VCaP (cell line): ENCODE data around the gene SYCE1L.
"Not testable (repeated sequence)": the region's sequence is repeated elsewhere in the genome, so short reads cannot be mapped to it uniquely, and the experiment has no call there.

Experiments
- H3K27ac ChIP-seq: fragments of 450-650 bp; 2 replicates; pipeline ENCODE4 v1.5.1; 2017
- CTCF ChIP-seq: fragments of 450-650 bp; conservative IDR thresholded peaks from 2 replicates; pipeline ENCODE4 v1.5.1; 2017; ENCODE audit warnings: mild to moderate bottlenecking, moderate library complexity

The SYCE1L gene

GRCh38 chr16:77199211-77199610, at the start of gene SYCE1L:
SYCE1L (plus strand) TSS chr16:77199408; CDS start chr16:77199452, 44 bp downstream.
- no peak for TF ChIP-seq CTCF
- no peak within 1 kb of the TSS for H3K27ac ChIP-seq

- no peak overlapping the region for H3K27ac ChIP-seq
- TF ChIP-seq CTCF, result no peak
Observed at GRCh38 chr16:77157346-77158058, 41.7 kb upstream of the SYCE1L start.

GRCh38 chr16:77158293-77158692, 40.9 kb upstream of the SYCE1L start:
- no peak overlapping the region for H3K27ac ChIP-seq

GRCh38 chr16:77165006-77165405, 34.2 kb upstream of the SYCE1L start:
- no peak overlapping the region for H3K27ac ChIP-seq
- TF ChIP-seq CTCF, result no peak

More at GRCh38 chr16:77158293-77158692, 40.9 kb upstream of the SYCE1L start:
- no peak for TF ChIP-seq CTCF

GRCh38 chr16:77165536-77166236, 33.5 kb upstream of the SYCE1L start:
- H3K27ac ChIP-seq, result not testable (repeated sequence)

GRCh38 chr16:77166726-77167125, 32.5 kb upstream of the SYCE1L start:
- TF ChIP-seq CTCF, result no peak
- H3K27ac ChIP-seq, result no peak overlapping the region

- no peak overlapping the region for H3K27ac ChIP-seq
- TF ChIP-seq CTCF, result no peak
Observed at GRCh38 chr16:77168901-77169300, 30.3 kb upstream of the SYCE1L start.
